Vagina (tissue), 2 donors: ENCODE results near the gene F7.

ENCODE experiments used
- CTCF ChIP-seq, 3 experiments: fragments of 450-650 bp in 2 of 3; fragments of 200-600 bp in 1 of 3; sonication (generic) in 1 of 3; IDR thresholded peaks; one replicate each; pipeline ENCODE4 v1.5.1; 2017 to 2019; ENCODE audit warnings: antibody characterized with exemption in 3 of 3, mild to moderate bottlenecking in 2 of 3, moderate library complexity in 2 of 3
- POLR2A ChIP-seq, 2 donors: fragments of 450-650 bp; IDR thresholded peaks; one replicate each; pipeline ENCODE4 v1.6.1; 2017; ENCODE audit warnings: antibody characterized with exemption in 2 of 2, mild to moderate bottlenecking in 2 of 2, moderate library complexity in 2 of 2
- POLR2AphosphoS5 ChIP-seq, 2 donors: sonication (generic); formaldehyde crosslinking; IDR thresholded peaks; one replicate each; pipeline ENCODE4 v1.9.0; 2017; ENCODE audit warnings: antibody characterized with exemption in 2 of 2, mild to moderate bottlenecking in 2 of 2, low read depth in 1 of 2; ENCODE audit not compliant: insufficient read depth in 1 of 2

DNA sequence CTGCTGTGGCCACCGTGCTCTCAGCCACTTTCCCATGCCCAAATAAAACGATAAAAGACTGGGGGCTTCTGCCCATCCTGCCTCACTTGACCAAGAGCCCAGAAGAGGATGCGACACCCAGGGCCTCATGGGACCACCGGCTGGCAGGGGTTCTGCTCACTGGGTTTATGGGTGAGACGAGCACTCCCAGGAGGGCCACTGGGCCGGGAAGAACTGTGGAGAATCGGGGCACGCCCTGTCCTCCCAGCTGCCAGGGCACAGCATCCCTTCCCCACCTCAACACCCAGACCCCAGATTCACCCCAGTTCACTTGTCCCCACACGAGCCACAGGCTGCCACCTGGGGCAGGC is 12.3 kb downstream of the F7 start:
- TF ChIP-seq CTCF (IDR thresholded peaks at IDR 0.05) (no peak), POLR2A (IDR thresholded peaks at IDR 0.05) (no peak), POLR2AphosphoS5 (IDR thresholded peaks at IDR 0.05; ENCODE audit: insufficient read depth in 1 of 2, low read depth in 1 of 2) (no peak)
